H1 (cell line): ENCODE results near the gene CDT1. TPM values are rescaled to one million over a fixed set of nuclear protein-coding genes. Genes with fewer than 3 reads are reported as not detected.

Experiments used
- CREB1 ChIP-seq: IDR thresholded peaks from 2 replicates; pipeline ENCODE4 v1.6.1; 2012; ENCODE audit warnings: inconsistent platforms
- MAFK ChIP-seq: IDR thresholded peaks from 2 replicates; pipeline ENCODE4 v1.6.1; 2012; ENCODE audit warnings: low read depth, mild to moderate bottlenecking, improper control_type of control experiment, low read length
- SP1 ChIP-seq: IDR thresholded peaks from 2 replicates; pipeline ENCODE4 v1.6.1; 2011; ENCODE audit warnings: low read depth, low read length
- TEAD4 ChIP-seq: IDR thresholded peaks from 2 replicates; pipeline ENCODE4 v1.6.1; 2012; ENCODE audit warnings: low read depth, low read length, inconsistent platforms, mixed read lengths
- polyA plus RNA-seq, 7 experiments: library from polyadenylated mRNA; depleted of rRNA in 3 of 7; stranded (reverse) in 5 of 7; unstranded in 2 of 7; fragments of >200 nt in 5 of 7; fragments of 200-250 nt in 2 of 7; gene quantifications; 1 replicate in 5 of 7; 2 replicates in 1 of 7; 4 replicates in 1 of 7; pipeline versions ENCODE4 v1.2.1 to v1.2.3, GENCODE V29; 2011 to 2013; ENCODE audit warnings: missing spikeins in 2 of 7, mixed read lengths in 2 of 7
- total RNA-seq: library from RNA; stranded (reverse); fragmentation: NEBNext Ultra II Directional; extraction: Animal tissue kit (Norgen Biotek cat#: 25700); gene quantifications from 2 replicates; pipeline ENCODE4 v1.2.1, GENCODE V29; 2021

Gene CDT1
- total and polyA plus RNA-seq, 2 of the 8 experiments (the other 6 are each of a cell fraction or from before 2014, with no cell fraction given) = 76.7 to 95.4 TPM

- TF ChIP-seq MAFK (no peak), SP1 (no peak), TEAD4 (no peak), CREB1 (no peak)
These were observed 47.1 kb downstream of the CDT1 start (continued) for GRCh38 chr16:88850531-88851199.
